Measurements from ENCODE around the gene KCNJ11.

The KCNJ11 gene

DNA sequence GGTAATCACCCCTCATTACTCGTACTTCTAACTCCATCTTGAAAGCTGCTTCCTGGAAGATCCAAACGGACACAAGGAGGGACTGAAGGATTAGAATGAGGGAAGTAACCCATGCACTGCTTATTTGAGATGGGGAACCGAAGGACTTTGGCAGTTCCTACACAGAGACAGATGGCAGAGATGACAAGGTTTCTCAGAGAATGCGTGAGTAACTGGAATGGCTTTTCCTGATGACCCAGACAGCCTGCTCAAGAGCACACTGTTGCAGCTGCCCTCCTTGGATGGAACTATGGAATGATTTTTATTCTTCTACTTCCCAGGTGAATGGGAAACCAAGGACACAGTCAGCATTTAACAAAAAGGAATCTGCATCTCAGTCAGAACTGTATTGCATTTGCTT, 7.3 kb downstream of the KCNJ11 start:
- H3K9me3 ChIP-seq (ENCODE audit: low read length): 0 out of 2 replicates have a peak, but pooled peaks cover 4% of the 10 kb centered on the region
- H2AFZ ChIP-seq (ENCODE audit: low read length): no peak overlapping the region

DNA sequence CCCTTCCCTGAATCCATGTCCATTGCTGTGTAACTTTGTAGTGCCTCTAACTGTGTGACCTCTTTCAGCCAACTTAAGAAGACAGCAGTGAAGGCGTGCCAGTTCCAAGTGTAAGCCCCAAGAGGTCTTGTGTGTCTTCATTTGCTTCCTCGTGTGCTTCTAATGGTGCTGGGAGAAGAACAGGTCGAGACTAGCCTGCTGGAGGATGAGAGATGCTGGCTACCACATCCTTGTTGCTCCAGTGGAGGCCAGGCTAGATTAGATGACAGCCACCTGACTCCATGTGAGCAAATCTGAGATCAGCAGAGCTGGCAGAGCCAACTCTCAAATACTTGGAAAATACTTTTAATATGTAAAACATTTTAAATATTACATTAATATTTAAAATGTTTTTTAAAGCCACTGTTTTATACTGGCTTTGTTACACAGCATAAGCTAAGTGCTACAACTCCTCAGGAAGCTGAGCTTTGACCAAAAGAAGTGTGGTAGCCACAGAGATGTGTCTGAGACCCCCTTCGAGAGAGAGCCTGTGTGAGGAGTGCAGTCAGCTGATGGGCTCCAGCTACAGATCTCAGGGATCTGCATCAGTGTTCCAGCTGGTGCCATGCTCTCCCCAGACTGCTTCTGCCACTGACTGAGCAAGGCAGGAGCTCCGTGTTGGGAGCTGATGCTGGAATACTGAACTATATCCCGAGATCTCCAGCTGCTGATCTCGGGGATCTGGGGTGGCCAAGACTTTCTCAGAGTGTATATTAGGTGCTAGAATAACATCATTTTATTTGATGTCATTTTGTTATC, 8.9 kb downstream of the KCNJ11 start:
- no peaks in the 10 kb centered on the region for H3K27me3 ChIP-seq (ENCODE audit: insufficient read depth, low read length)
- H3K4me2 ChIP-seq (ENCODE audit: low read length): no peak overlapping the region
- H3K9me2 ChIP-seq (ENCODE audit: low read depth, low read length): no peaks in the 10 kb centered on the region
- peaks cover 82% of the 10 kb centered on the region for H3K36me3 ChIP-seq (ENCODE audit: insufficient read depth, low read length)
- H3K9ac ChIP-seq (ENCODE audit: low read length): no peak overlapping the region
- H2AFZ ChIP-seq (ENCODE audit: low read length): no peak overlapping the region
- no peaks in the 10 kb centered on the region for H3K79me2 ChIP-seq (ENCODE audit: insufficient read depth, low read length)
- no peaks in the 10 kb centered on the region for H3F3A ChIP-seq (ENCODE audit: insufficient read depth, low read length)
- H4K20me1 ChIP-seq (ENCODE audit: insufficient read depth, low read length): no peaks in the 10 kb centered on the region
- 0 out of 2 replicates have a peak, but pooled peaks cover 9% of the 10 kb centered on the region for H3K9me3 ChIP-seq (ENCODE audit: low read length)
- H3K4me1 ChIP-seq (ENCODE audit: insufficient read depth, low read length, severe bottlenecking): no peaks in the 10 kb centered on the region
- no peak for TF ChIP-seq EZH2 (IDR thresholded peaks at IDR 0.05; ENCODE audit: borderline replicate concordance, low read length)
- TF ChIP-seq, protein P1, sequence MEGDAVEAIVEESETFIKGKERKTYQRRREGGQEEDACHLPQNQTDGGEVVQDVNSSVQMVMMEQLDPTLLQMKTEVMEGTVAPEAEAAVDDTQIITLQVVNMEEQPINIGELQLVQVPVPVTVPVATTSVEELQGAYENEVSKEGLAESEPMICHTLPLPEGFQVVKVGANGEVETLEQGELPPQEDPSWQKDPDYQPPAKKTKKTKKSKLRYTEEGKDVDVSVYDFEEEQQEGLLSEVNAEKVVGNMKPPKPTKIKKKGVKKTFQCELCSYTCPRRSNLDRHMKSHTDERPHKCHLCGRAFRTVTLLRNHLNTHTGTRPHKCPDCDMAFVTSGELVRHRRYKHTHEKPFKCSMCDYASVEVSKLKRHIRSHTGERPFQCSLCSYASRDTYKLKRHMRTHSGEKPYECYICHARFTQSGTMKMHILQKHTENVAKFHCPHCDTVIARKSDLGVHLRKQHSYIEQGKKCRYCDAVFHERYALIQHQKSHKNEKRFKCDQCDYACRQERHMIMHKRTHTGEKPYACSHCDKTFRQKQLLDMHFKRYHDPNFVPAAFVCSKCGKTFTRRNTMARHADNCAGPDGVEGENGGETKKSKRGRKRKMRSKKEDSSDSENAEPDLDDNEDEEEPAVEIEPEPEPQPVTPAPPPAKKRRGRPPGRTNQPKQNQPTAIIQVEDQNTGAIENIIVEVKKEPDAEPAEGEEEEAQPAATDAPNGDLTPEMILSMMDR (IDR thresholded peaks at IDR 0.05; ENCODE audit: low read length): no peak
- H3K27ac ChIP-seq (ENCODE audit: low read depth, low read length, poor library complexity, severe bottlenecking): no peak overlapping the region
- H3K4me3 ChIP-seq (ENCODE audit: low read depth, low read length, poor library complexity, severe bottlenecking): no peak overlapping the region

More for the DNA sequence above, 7.3 kb downstream of the KCNJ11 start:
- H3K9ac ChIP-seq (ENCODE audit: low read length): no peak overlapping the region
- H3K27me3 ChIP-seq (ENCODE audit: insufficient read depth, low read length): no peaks in the 10 kb centered on the region
- no peak overlapping the region for H3K4me2 ChIP-seq (ENCODE audit: low read length)
- no peaks in the 10 kb centered on the region for H4K20me1 ChIP-seq (ENCODE audit: insufficient read depth, low read length)
- H3K36me3 ChIP-seq (ENCODE audit: insufficient read depth, low read length): peaks cover 67% of the 10 kb centered on the region
- TF ChIP-seq, protein P1 (IDR thresholded peaks at IDR 0.05; ENCODE audit: low read length): no peak
- no peak for TF ChIP-seq EZH2 (IDR thresholded peaks at IDR 0.05; ENCODE audit: borderline replicate concordance, low read length)
- H3K27ac ChIP-seq (ENCODE audit: low read depth, low read length, poor library complexity, severe bottlenecking): no peak overlapping the region
- H3F3A ChIP-seq (ENCODE audit: insufficient read depth, low read length): no peaks in the 10 kb centered on the region
- H3K9me2 ChIP-seq (ENCODE audit: low read depth, low read length): no peaks in the 10 kb centered on the region
- no peak overlapping the region for H3K4me3 ChIP-seq (ENCODE audit: low read depth, low read length, poor library complexity, severe bottlenecking)
- no peaks in the 10 kb centered on the region for H3K79me2 ChIP-seq (ENCODE audit: insufficient read depth, low read length)
- H3K4me1 ChIP-seq (ENCODE audit: insufficient read depth, low read length, severe bottlenecking): peaks cover 11% of the 10 kb centered on the region

DNA sequence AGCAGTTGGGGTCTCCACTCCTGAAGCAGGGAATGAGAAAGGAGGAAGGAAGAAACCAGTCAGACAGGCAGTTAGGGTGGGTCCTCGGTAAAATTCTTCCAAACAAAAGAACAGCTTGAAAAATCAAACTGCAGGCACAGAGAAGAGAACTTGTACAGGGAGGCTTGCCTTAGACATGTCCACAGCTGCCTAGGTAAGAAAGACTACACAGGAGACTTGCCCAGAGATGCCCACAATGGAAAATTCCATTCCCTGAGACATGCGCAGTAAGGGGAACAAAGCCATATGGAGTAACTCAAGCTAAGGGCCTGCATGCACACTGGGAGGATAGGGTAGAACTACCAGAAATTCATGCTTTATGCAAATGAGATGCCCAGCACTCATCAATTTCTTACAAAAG, 9.8 kb downstream of the KCNJ11 start:
- H3K9me2 ChIP-seq (ENCODE audit: low read depth, low read length): no peaks in the 10 kb centered on the region
- no peaks in the 10 kb centered on the region for H3F3A ChIP-seq (ENCODE audit: insufficient read depth, low read length)
- H3K9me3 ChIP-seq (ENCODE audit: low read length): 0 out of 2 replicates have a peak, but pooled peaks cover 9% of the 10 kb centered on the region
- H3K27me3 ChIP-seq (ENCODE audit: insufficient read depth, low read length): no peaks in the 10 kb centered on the region
- H2AFZ ChIP-seq (ENCODE audit: low read length): no peak overlapping the region
- H3K36me3 ChIP-seq (ENCODE audit: insufficient read depth, low read length): peaks cover 91% of the 10 kb centered on the region
- no peaks in the 10 kb centered on the region for H3K79me2 ChIP-seq (ENCODE audit: insufficient read depth, low read length)
- no peaks in the 10 kb centered on the region for H3K4me1 ChIP-seq (ENCODE audit: insufficient read depth, low read length, severe bottlenecking)
- H3K4me2 ChIP-seq (ENCODE audit: low read length): no peak overlapping the region
- H3K4me3 ChIP-seq (ENCODE audit: low read depth, low read length, poor library complexity, severe bottlenecking): no peak overlapping the region
- TF ChIP-seq, protein P1 (IDR thresholded peaks at IDR 0.05; ENCODE audit: low read length): no peak
- TF ChIP-seq EZH2 (IDR thresholded peaks at IDR 0.05; ENCODE audit: borderline replicate concordance, low read length): no peak
- no peak overlapping the region for H3K27ac ChIP-seq (ENCODE audit: low read depth, low read length, poor library complexity, severe bottlenecking)
- H3K9ac ChIP-seq (ENCODE audit: low read length): no peak overlapping the region
- H4K20me1 ChIP-seq (ENCODE audit: insufficient read depth, low read length): no peaks in the 10 kb centered on the region

Data from OCI-LY1 (cell line).